Hepatocyte (in vitro differentiated cells): ENCODE results near the gene MPST. TPM values are rescaled to one million over a fixed set of nuclear protein-coding genes. Genes with fewer than 3 reads are reported as not detected.

Source experiments
- DNase-seq: peaks from one replicate; pipeline ENCODE4 v3.0.0-alpha.2; 2016; ENCODE audit warnings: low spot score
- H2AFZ ChIP-seq: fragments of 200-600 bp; sonication (generic); 2 replicates; pipeline ENCODE4 v1.6.0; 2016; ENCODE audit warnings: antibody characterized with exemption, mild to moderate bottlenecking
- H3K27ac ChIP-seq: fragments of 200-600 bp; sonication (generic); 2 replicates; pipeline ENCODE4 v1.5.1; 2016; ENCODE audit warnings: mild to moderate bottlenecking
- H3K27me3 ChIP-seq: fragments of 200-600 bp; sonication (generic); 2 replicates; pipeline ENCODE4 v1.6.1; 2016
- H3K36me3 ChIP-seq: fragments of 200-600 bp; sonication (generic); replicated peaks from 2 replicates; pipeline ENCODE4 v1.5.1; 2016; ENCODE audit warnings: low read depth; ENCODE audit not compliant: insufficient read depth
- H3K4me1 ChIP-seq: fragments of 200-600 bp; sonication (generic); 2 replicates; pipeline ENCODE4 v1.5.1; 2016; ENCODE audit warnings: mild to moderate bottlenecking, moderate library complexity; ENCODE audit not compliant: insufficient read depth
- H3K4me2 ChIP-seq: fragments of 200-600 bp; sonication (generic); 2 replicates; pipeline ENCODE4 v1.6.0; 2016
- H3K4me3 ChIP-seq: fragments of 200-600 bp; sonication (generic); 2 replicates; pipeline ENCODE4 v1.5.1; 2016; ENCODE audit warnings: mild to moderate bottlenecking
- H3K79me2 ChIP-seq: fragments of 200-600 bp; sonication (generic); 2 replicates; pipeline ENCODE4 v1.6.0; 2017; ENCODE audit warnings: mild to moderate bottlenecking
- H3K9me2 ChIP-seq: fragments of 200-600 bp; sonication (generic); replicated peaks from 2 replicates; pipeline ENCODE4 v1.6.0; 2017; ENCODE audit warnings: mild to moderate bottlenecking; ENCODE audit not compliant: insufficient read depth
- H3K9me3 ChIP-seq: fragments of 200-600 bp; sonication (generic); 2 replicates; pipeline ENCODE4 v1.5.1; 2016; ENCODE audit warnings: low read depth, mild to moderate bottlenecking
- H4K20me1 ChIP-seq: fragments of 200-600 bp; sonication (generic); 2 replicates; pipeline ENCODE4 v1.6.0; 2016; ENCODE audit warnings: mild to moderate bottlenecking; ENCODE audit not compliant: insufficient read depth, poor library complexity, severe bottlenecking
- EZH2 ChIP-seq: fragments of 200-600 bp; sonication (generic); IDR thresholded peaks from 2 replicates; pipeline ENCODE4 v1.6.1; 2016; ENCODE audit warnings: antibody characterized with exemption, mild to moderate bottlenecking, borderline replicate concordance
- EZH2phosphoT487 ChIP-seq: fragments of 200-600 bp; sonication (generic); IDR thresholded peaks from one replicate; pipeline ENCODE4 v1.6.1; 2018; ENCODE audit warnings: antibody characterized with exemption, mild to moderate bottlenecking, low read depth, moderate library complexity; ENCODE audit not compliant: unreplicated experiment, severe bottlenecking
- WGBS: methylation state at CpG from one replicate; pipeline ENCODE4 v1.1.6; 2016; ENCODE audit warnings: low lambda C conversion rate; ENCODE audit errors: missing lambda C conversion rate; 5-methylcytosine and 5-hydroxymethylcytosine counted together
- polyA plus RNA-seq: library from polyadenylated mRNA; unstranded; fragments of >200 nt; fragmentation: Nextera tagmentation; extraction: Ambion mirVana; gene quantifications from 2 replicates; pipeline ENCODE4 v1.2.1, GENCODE V29; 2016
- total RNA-seq: library from RNA; depleted of rRNA; stranded (reverse); fragments of >200 nt; gene quantifications from 2 replicates; pipeline ENCODE4 v1.2.3, GENCODE V29; 2014
- TF ChIP-seq, protein P1 (sequence below): fragments of 200-600 bp; sonication (generic); IDR thresholded peaks from 2 replicates; pipeline ENCODE4 v1.5.1; 2016; ENCODE audit warnings: antibody characterized with exemption, mild to moderate bottlenecking; ENCODE audit not compliant: poor library complexity

The MPST gene
- total and polyA plus RNA-seq, 2 experiments from 2014 or later, result 136 to 193 TPM

DNA sequence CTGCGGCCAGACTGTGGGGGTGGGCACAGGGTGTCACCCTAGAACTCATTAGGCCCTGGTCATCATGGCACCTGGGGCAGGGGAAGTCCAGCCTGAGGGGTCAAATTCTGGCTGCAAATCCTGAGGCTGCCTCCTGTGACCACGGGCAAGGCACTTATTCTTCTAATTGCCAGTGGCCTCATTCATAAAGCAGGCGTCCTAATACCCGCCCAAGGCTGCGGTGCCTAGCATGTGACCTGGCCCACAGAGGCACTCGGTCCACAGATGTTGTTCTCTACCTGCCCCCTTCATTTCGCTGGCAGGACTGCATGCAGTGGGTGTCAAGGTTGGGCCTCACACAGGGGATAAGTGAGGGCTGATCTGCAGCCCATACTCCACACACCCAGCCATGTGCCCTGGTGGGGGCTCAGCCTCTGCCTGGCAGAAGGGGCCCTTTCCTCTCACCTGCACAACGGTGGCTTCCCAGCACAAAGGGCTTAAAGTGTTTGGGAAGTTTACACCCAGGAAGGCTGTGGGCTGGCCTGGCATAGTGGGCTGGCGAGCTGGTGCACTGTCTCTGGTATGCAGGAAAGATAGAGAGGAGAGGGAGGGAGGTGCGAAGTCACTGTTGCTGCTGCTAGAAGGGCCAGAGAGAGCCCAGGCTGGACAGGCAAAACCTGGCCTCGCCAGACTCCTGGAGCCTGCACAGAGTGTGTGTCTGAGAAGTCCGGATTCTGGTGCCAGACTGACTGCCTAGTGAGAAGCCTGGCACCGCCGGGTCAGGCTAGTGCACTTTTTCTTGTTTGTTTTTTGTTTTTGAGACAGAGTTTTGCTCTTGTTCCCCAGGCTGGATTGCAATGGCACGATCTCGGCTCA is 3.2 kb downstream of the MPST start:
- 93% methylated on average over 16 of the region's 16 CpGs for WGBS
- no peak for DNase-seq
- H3K27me3 ChIP-seq, result no peaks in the 10 kb centered on the region
- no peak overlapping the region for H2AFZ ChIP-seq
- H4K20me1 ChIP-seq, result peaks cover 25% of the 10 kb centered on the region
- peaks cover 32% of the 10 kb centered on the region for H3K4me1 ChIP-seq
- H3K9me3 ChIP-seq, result no peaks in the 10 kb centered on the region
- TF ChIP-seq EZH2phosphoT487 (no peak), EZH2 (no peak)
- TF ChIP-seq, protein P1, sequence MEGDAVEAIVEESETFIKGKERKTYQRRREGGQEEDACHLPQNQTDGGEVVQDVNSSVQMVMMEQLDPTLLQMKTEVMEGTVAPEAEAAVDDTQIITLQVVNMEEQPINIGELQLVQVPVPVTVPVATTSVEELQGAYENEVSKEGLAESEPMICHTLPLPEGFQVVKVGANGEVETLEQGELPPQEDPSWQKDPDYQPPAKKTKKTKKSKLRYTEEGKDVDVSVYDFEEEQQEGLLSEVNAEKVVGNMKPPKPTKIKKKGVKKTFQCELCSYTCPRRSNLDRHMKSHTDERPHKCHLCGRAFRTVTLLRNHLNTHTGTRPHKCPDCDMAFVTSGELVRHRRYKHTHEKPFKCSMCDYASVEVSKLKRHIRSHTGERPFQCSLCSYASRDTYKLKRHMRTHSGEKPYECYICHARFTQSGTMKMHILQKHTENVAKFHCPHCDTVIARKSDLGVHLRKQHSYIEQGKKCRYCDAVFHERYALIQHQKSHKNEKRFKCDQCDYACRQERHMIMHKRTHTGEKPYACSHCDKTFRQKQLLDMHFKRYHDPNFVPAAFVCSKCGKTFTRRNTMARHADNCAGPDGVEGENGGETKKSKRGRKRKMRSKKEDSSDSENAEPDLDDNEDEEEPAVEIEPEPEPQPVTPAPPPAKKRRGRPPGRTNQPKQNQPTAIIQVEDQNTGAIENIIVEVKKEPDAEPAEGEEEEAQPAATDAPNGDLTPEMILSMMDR, result no peak
- peak overlapping the region; percentile 78 for H3K4me2 ChIP-seq
- H3K27ac ChIP-seq, result no peak overlapping the region
- peaks cover 59% of the 10 kb centered on the region for H3K79me2 ChIP-seq
- H3K9me2 ChIP-seq, result no peaks in the 10 kb centered on the region
- no peak overlapping the region for H3K4me3 ChIP-seq
- no peaks in the 10 kb centered on the region for H3K36me3 ChIP-seq

DNA sequence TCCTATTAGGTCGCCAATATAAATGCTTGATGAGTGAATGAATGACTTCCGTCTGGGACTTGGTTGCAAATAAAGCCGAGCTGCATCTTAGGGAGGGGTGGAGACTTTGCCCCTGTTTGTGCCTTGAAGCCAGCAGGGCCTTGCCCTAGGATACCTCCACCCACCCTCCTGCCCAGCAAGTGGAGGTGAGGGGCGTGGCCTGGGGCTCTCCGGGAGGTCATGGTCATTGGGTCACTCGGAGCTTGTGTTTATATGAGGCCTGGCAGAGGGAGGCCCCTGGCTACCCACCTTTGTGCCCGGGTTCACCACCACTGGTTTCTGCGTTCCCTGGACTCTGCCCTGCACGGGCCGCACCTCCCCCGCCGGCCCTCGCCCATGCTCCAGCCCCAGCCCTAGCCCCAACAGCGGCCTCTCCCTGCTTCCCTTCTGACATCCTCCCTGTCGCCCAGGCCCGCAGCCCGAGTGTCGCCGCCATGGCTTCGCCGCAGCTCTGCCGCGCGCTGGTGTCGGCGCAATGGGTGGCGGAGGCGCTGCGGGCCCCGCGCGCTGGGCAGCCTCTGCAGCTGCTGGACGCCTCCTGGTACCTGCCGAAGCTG is 4.3 kb downstream of the MPST start:
- Histone ChIP-seq H3K4me1 (peaks cover 26% of the 10 kb centered on the region), H3K27ac (no peak overlapping the region), H3K36me3 (no peaks in the 10 kb centered on the region), H2AFZ (no peak overlapping the region), H3K79me2 (peaks cover 50% of the 10 kb centered on the region), H3K27me3 (no peaks in the 10 kb centered on the region), H3K4me3 (no peak overlapping the region), H4K20me1 (peaks cover 15% of the 10 kb centered on the region), H3K9me3 (no peaks in the 10 kb centered on the region), H3K4me2 (no peak overlapping the region), H3K9me2 (no peaks in the 10 kb centered on the region)
- 95% methylated on average over 34 of the region's 34 CpGs for WGBS
- no peak for DNase-seq
- TF ChIP-seq, protein P1, result no peak
- TF ChIP-seq EZH2 (no peak), EZH2phosphoT487 (no peak)

DNA sequence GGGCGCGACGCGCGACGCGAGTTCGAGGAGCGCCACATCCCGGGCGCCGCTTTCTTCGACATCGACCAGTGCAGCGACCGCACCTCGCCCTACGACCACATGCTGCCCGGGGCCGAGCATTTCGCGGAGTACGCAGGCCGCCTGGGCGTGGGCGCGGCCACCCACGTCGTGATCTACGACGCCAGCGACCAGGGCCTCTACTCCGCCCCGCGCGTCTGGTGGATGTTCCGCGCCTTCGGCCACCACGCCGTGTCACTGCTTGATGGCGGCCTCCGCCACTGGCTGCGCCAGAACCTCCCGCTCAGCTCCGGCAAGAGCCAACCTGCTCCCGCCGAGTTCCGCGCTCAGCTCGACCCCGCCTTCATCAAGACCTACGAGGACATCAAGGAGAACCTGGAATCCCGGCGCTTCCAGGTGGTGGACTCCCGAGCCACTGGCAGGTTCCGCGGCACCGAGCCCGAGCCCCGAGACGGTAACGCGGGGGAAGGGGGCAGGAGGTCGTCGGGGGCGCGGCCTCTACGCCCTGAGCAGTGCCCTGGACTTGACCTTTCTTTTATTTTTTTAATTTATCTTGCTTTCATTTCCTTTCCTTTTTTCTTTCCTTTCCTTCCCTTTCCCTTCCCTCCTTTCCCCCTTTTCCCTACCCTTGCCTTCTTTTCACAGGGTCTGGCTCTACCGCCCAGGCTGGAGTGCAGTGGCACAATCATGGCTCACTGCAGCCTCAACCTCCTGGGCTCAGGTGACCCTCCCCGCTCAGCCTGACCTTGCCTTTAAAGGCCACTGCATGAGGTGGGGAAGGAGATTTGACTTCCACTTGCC is 5.0 kb downstream of the MPST start:
- Histone ChIP-seq H3K4me1 (peaks cover 26% of the 10 kb centered on the region), H3K4me2 (no peak overlapping the region), H3K9me2 (no peaks in the 10 kb centered on the region), H3K9me3 (no peaks in the 10 kb centered on the region), H3K27ac (no peak overlapping the region), H3K27me3 (no peaks in the 10 kb centered on the region), H3K4me3 (no peak overlapping the region), H4K20me1 (peaks cover 15% of the 10 kb centered on the region), H3K36me3 (no peaks in the 10 kb centered on the region), H3K79me2 (peaks cover 50% of the 10 kb centered on the region), H2AFZ (no peak overlapping the region)
- 98% methylated on average over 64 of the region's 71 CpGs for WGBS
- no peak for DNase-seq
- TF ChIP-seq EZH2 (no peak), EZH2phosphoT487 (no peak)
- TF ChIP-seq, protein P1, result no peak
